Sigmoid colon (tissue), 4 donors: ENCODE measurements around the gene SPATC1L.

Source experiments
- EP300 ChIP-seq, 4 donors: sonication (generic); formaldehyde crosslinking; IDR thresholded peaks; one replicate each; pipeline ENCODE4 v1.6.1; 2017; ENCODE audit warnings: antibody characterized with exemption in 4 of 4
- POLR2A ChIP-seq, 2 donors: fragments of 450-650 bp; IDR thresholded peaks; one replicate each; pipeline ENCODE4 v1.6.1; 2016; ENCODE audit warnings: antibody characterized with exemption in 2 of 2, mild to moderate bottlenecking in 2 of 2, moderate library complexity in 2 of 2
- TF ChIP-seq, protein P1 (sequence below), 4 experiments: fragments of 450-650 bp in 3 of 4; fragments of 200-600 bp in 1 of 4; IDR thresholded peaks; one replicate each; pipeline ENCODE4 v1.5.1; 2016 to 2019; ENCODE audit warnings: antibody characterized with exemption in 4 of 4, mild to moderate bottlenecking in 3 of 4, moderate library complexity in 2 of 4

DNA sequence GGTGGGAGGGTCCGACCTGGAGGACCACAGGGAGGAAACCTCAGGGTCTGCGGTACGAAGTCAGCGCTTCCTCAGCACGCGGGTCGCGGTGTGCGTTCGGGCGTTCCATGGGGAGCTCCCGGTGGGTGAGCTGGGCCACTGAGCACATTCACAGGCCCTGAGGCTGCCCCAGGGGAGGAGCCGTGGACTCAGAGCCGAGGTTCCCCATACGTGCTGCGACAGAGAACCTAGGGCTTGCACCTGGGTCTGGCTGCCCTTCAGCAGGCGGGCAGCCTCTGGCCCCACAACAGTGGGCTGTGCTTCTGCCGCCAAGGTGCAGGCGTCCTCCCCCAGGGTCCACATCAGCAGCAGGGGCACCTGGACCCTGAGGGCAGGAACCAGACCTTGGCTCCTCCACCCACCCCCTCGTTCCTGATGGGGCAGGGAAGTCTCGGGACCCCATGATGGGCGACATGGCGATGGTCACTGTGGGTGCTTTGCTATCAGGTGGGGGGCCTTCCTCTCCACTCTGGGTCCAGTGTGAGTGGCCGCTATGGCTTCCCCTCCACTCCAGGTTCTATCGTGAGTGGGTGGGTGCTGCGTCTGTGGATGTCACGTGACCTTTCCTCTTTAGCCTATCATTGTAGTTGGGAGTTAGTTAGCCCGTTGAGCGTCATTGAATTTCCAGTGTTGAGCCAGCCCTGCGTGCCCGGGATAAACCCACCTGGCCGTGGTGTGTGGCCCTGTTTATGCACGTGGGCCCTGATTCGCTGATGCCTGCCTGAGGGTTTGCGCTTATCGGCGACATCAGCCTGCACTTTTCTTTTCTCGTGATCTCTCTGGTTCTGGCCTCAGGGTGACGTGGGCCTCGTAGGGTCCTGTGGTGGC is 56.8 kb downstream of the SPATC1L start:
- TF ChIP-seq, protein P1, sequence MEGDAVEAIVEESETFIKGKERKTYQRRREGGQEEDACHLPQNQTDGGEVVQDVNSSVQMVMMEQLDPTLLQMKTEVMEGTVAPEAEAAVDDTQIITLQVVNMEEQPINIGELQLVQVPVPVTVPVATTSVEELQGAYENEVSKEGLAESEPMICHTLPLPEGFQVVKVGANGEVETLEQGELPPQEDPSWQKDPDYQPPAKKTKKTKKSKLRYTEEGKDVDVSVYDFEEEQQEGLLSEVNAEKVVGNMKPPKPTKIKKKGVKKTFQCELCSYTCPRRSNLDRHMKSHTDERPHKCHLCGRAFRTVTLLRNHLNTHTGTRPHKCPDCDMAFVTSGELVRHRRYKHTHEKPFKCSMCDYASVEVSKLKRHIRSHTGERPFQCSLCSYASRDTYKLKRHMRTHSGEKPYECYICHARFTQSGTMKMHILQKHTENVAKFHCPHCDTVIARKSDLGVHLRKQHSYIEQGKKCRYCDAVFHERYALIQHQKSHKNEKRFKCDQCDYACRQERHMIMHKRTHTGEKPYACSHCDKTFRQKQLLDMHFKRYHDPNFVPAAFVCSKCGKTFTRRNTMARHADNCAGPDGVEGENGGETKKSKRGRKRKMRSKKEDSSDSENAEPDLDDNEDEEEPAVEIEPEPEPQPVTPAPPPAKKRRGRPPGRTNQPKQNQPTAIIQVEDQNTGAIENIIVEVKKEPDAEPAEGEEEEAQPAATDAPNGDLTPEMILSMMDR (IDR thresholded peaks at IDR 0.05) = no peak
- no peak for TF ChIP-seq POLR2A (IDR thresholded peaks at IDR 0.05)
- TF ChIP-seq EP300 (IDR thresholded peaks at IDR 0.05) = no peak
